Astrocyte of the cerebellum (primary cell): ENCODE measurements around the gene GALNT14.

Experiments
- DNase-seq: peaks from one replicate; pipeline ENCODE4 v3.0.0-alpha.2; 2011; ENCODE audit warnings: low read depth
- H3K4me3 ChIP-seq: 2 replicates; pipeline ENCODE4 v1.5.1; 2011; ENCODE audit warnings: mild to moderate bottlenecking, low read depth, low read length, moderate library complexity
- CTCF ChIP-seq: IDR thresholded peaks from 2 replicates; pipeline ENCODE4 v1.5.1; 2012; ENCODE audit warnings: low read length, low read depth, moderate library complexity, mild to moderate bottlenecking; ENCODE audit errors: missing control alignments
- in situ Hi-C: cut with HindIII; loops from 2 replicates; pipeline ENCODE4 v1.10.0; 2017; ENCODE audit warnings: low sequenced_read_pairs

Gene GALNT14

GRCh38 chr2:31110998-31111397 is 27.2 kb downstream of the GALNT14 start:
- H3K4me3 ChIP-seq, result no peak overlapping the region
- in situ Hi-C loops, result no loop called here
- TF ChIP-seq CTCF, result no peak
- no peak for DNase-seq

GRCh38 chr2:31110431-31110830 is 27.8 kb downstream of the GALNT14 start:
- no peak for TF ChIP-seq CTCF
- no peak for DNase-seq
- H3K4me3 ChIP-seq, result no peak overlapping the region
- in situ Hi-C loops, result no loop called here

- DNase-seq, result no peak
- TF ChIP-seq CTCF, result no peak
- no peak overlapping the region for H3K4me3 ChIP-seq
- in situ Hi-C loops, result no loop called here
Measured at GRCh38 chr2:31109633-31110192, 28.5 kb downstream of the GALNT14 start.

- DNase-seq, result no peak
- no peak overlapping the region for H3K4me3 ChIP-seq
- TF ChIP-seq CTCF, result no peak
- in situ Hi-C loops, result no loop called here
Measured at GRCh38 chr2:31108561-31109286, 29.5 kb downstream of the GALNT14 start.

- TF ChIP-seq CTCF, result no peak
- DNase-seq, result no peak
- in situ Hi-C loops, result no loop called here
- no peak overlapping the region for H3K4me3 ChIP-seq
Measured at GRCh38 chr2:31107591-31108300, 30.5 kb downstream of the GALNT14 start.

- TF ChIP-seq CTCF, result no peak
- DNase-seq, result no peak
- H3K4me3 ChIP-seq, result no peak overlapping the region
- in situ Hi-C loops, result no loop called here
Measured at GRCh38 chr2:31101701-31102100, 36.5 kb downstream of the GALNT14 start.
